Smooth muscle cell (in vitro differentiated cells): Measurements from ENCODE around the gene ZDHHC19. TPM values are rescaled to one million over a fixed set of nuclear protein-coding genes. Genes with fewer than 3 reads are reported as not detected.

Source experiments
- DNase-seq: peaks from one replicate; lab custom pipeline; 2025; ENCODE audit not compliant: unreplicated experiment; lab: John Stamatoyannopoulos, UW
- H2AFZ ChIP-seq: fragments of 200-600 bp; sonication (generic); 2 replicates; pipeline ENCODE4 v1.6.0; 2016; ENCODE audit warnings: antibody characterized with exemption, low read depth, mild to moderate bottlenecking
- H3F3A ChIP-seq: fragments of 200-600 bp; sonication (generic); 2 replicates; pipeline ENCODE4 v1.6.0; 2017; ENCODE audit warnings: antibody characterized with exemption, low read depth
- H3K27ac ChIP-seq: fragments of 200-600 bp; sonication (generic); 2 replicates; pipeline ENCODE4 v1.5.1; 2016; ENCODE audit warnings: low read depth, mild to moderate bottlenecking
- H3K27me3 ChIP-seq: fragments of 200-600 bp; sonication (generic); 2 replicates; pipeline ENCODE4 v1.6.1; 2016; ENCODE audit warnings: low read depth, mild to moderate bottlenecking
- H3K36me3 ChIP-seq: fragments of 200-600 bp; sonication (generic); 2 replicates; pipeline ENCODE4 v1.5.1; 2016; ENCODE audit warnings: low read depth
- H3K4me1 ChIP-seq: fragments of 200-600 bp; sonication (generic); 2 replicates; pipeline ENCODE4 v1.5.1; 2016; ENCODE audit warnings: low read depth
- H3K4me2 ChIP-seq: fragments of 200-600 bp; sonication (generic); 2 replicates; pipeline ENCODE4 v1.6.0; 2016; ENCODE audit warnings: mild to moderate bottlenecking
- H3K4me3 ChIP-seq: fragments of 200-600 bp; sonication (generic); 2 replicates; pipeline ENCODE4 v1.5.1; 2016; ENCODE audit warnings: mild to moderate bottlenecking
- H3K79me2 ChIP-seq: fragments of 200-600 bp; sonication (generic); 2 replicates; pipeline ENCODE4 v1.6.0; 2016; ENCODE audit warnings: low read depth, mild to moderate bottlenecking
- H3K9ac ChIP-seq: fragments of 200-600 bp; sonication (generic); 2 replicates; pipeline ENCODE4 v1.6.0; 2016; ENCODE audit warnings: low read depth
- H3K9me3 ChIP-seq: fragments of 200-600 bp; sonication (generic); replicated peaks from 2 replicates; pipeline ENCODE4 v1.5.1; 2016; ENCODE audit warnings: low read depth
- H4K20me1 ChIP-seq: fragments of 200-600 bp; sonication (generic); 2 replicates; pipeline ENCODE4 v1.6.0; 2016; ENCODE audit warnings: low read depth
- CTCF ChIP-seq: fragments of 200-600 bp; sonication (generic); IDR thresholded peaks from 2 replicates; pipeline ENCODE4 v1.5.1; 2017; ENCODE audit warnings: borderline replicate concordance, mild to moderate bottlenecking, antibody characterized with exemption; ENCODE audit not compliant: insufficient read depth, poor library complexity, severe bottlenecking
- WGBS: methylation state at CpG from one replicate; pipeline ENCODE4 v1.1.7; 2016; ENCODE audit warnings: low lambda C conversion rate; 5-methylcytosine and 5-hydroxymethylcytosine counted together
- polyA plus RNA-seq: library from polyadenylated mRNA; unstranded; fragments of >200 nt; fragmentation: Nextera tagmentation; extraction: Ambion mirVana; gene quantifications from 2 replicates; pipeline ENCODE4 v1.2.1, GENCODE V29; 2016
- total RNA-seq: library from RNA; depleted of rRNA; stranded (reverse); fragments of >200 nt; gene quantifications from 2 replicates; pipeline ENCODE4 v1.2.3, GENCODE V29; 2014

Gene ZDHHC19
- total and polyA plus RNA-seq, 2 experiments from 2014 or later, result not detected

- no peak for DNase-seq
- Histone ChIP-seq H2AFZ (no peak overlapping the region), H3K4me2 (no peak overlapping the region), H3K4me3 (no peak overlapping the region), H3F3A (no peaks in the 10 kb centered on the region), H3K27ac (no peak overlapping the region), H3K4me1 (no peaks in the 10 kb centered on the region), H3K9me3 (no peaks in the 10 kb centered on the region), H4K20me1 (no peaks in the 10 kb centered on the region), H3K9ac (no peak overlapping the region), H3K27me3 (no peaks in the 10 kb centered on the region), H3K79me2 (no peaks in the 10 kb centered on the region), H3K36me3 (no peaks in the 10 kb centered on the region)
- 100% methylated on average over 2 of the region's 2 CpGs for WGBS
- TF ChIP-seq CTCF, result no peak
Measured at GRCh38 chr3:196164576-196164975, 46.6 kb downstream of the ZDHHC19 start.

GRCh38 chr3:196163666-196164493, 47.3 kb downstream of the ZDHHC19 start:
- Histone ChIP-seq H3K9ac (no peak overlapping the region), H3K27me3 (no peaks in the 10 kb centered on the region), H3F3A (no peaks in the 10 kb centered on the region), H3K27ac (no peak overlapping the region), H4K20me1 (no peaks in the 10 kb centered on the region), H3K4me1 (no peaks in the 10 kb centered on the region), H3K79me2 (no peaks in the 10 kb centered on the region), H2AFZ (no peak overlapping the region), H3K36me3 (no peaks in the 10 kb centered on the region), H3K4me2 (no peak overlapping the region), H3K9me3 (no peaks in the 10 kb centered on the region), H3K4me3 (no peak overlapping the region)
- no peak for TF ChIP-seq CTCF
- no peak for DNase-seq
- WGBS, result 75% methylated on average over 23 of the region's 24 CpGs

- 98% methylated on average over 6 of the region's 6 CpGs for WGBS
- no peaks in the 10 kb centered on the region for H3K27me3 ChIP-seq
- no peaks in the 10 kb centered on the region for H3K4me1 ChIP-seq
- TF ChIP-seq CTCF, result no peak
- no peaks in the 10 kb centered on the region for H3K9me3 ChIP-seq
- H2AFZ ChIP-seq, result no peak overlapping the region
- no peaks in the 10 kb centered on the region for H4K20me1 ChIP-seq
- H3K9ac ChIP-seq, result no peak overlapping the region
- H3K4me2 ChIP-seq, result no peak overlapping the region
- H3K36me3 ChIP-seq, result no peaks in the 10 kb centered on the region
- no peak for DNase-seq
- no peak overlapping the region for H3K4me3 ChIP-seq
- no peaks in the 10 kb centered on the region for H3F3A ChIP-seq
- no peaks in the 10 kb centered on the region for H3K79me2 ChIP-seq
- no peak overlapping the region for H3K27ac ChIP-seq
Measured at GRCh38 chr3:196163212-196163611, 48.0 kb downstream of the ZDHHC19 start.

GRCh38 chr3:196162679-196163078, 48.5 kb downstream of the ZDHHC19 start:
- Histone ChIP-seq H3K36me3 (no peaks in the 10 kb centered on the region), H3K9me3 (no peaks in the 10 kb centered on the region), H2AFZ (no peak overlapping the region), H3K4me3 (no peak overlapping the region), H4K20me1 (no peaks in the 10 kb centered on the region), H3K4me2 (no peak overlapping the region), H3K27me3 (no peaks in the 10 kb centered on the region), H3F3A (no peaks in the 10 kb centered on the region), H3K27ac (no peak overlapping the region), H3K9ac (no peak overlapping the region), H3K79me2 (no peaks in the 10 kb centered on the region), H3K4me1 (no peaks in the 10 kb centered on the region)
- DNase-seq, result no peak
- TF ChIP-seq CTCF, result no peak
- WGBS, result 88% methylated on average over 9 of the region's 9 CpGs
